SK-N-SH treated with all-trans-retinoic acid at 6 μM for 48 hours (cell line): ENCODE data around the gene SMYD2.

Experiments
- ARNTL ChIP-seq: fragments of 450-650 bp; formaldehyde crosslinking; IDR thresholded peaks from 2 replicates; pipeline ENCODE4 v1.5.0; 2020; ENCODE audit warnings: low read depth, mild to moderate bottlenecking, moderate library complexity, borderline replicate concordance
- BACH2 ChIP-seq: fragments of 250-450 bp; sonication (Bioruptor Pico); IDR thresholded peaks from 2 replicates; pipeline ENCODE4 v1.9.0; 2021; ENCODE audit warnings: mild to moderate bottlenecking, borderline replicate concordance
- GLIS3 ChIP-seq: fragments of 250-450 bp; sonication (Bioruptor Pico); IDR thresholded peaks from 2 replicates; pipeline ENCODE4 v1.5.0; 2020; ENCODE audit warnings: mild to moderate bottlenecking, moderate library complexity
- ISL1 ChIP-seq: fragments of 250-450 bp; sonication (Bioruptor Pico); IDR thresholded peaks from 2 replicates; pipeline ENCODE4 v2.1.2; 2022; ENCODE audit warnings: mild to moderate bottlenecking, moderate library complexity
- OSR1 ChIP-seq: fragments of 250-450 bp; sonication (Bioruptor Pico); IDR thresholded peaks from 2 replicates; pipeline ENCODE4 v1.8.0; 2022; ENCODE audit warnings: moderate library complexity, mild to moderate bottlenecking, inconsistent platforms
- RARB ChIP-seq: fragments of 250-450 bp; sonication (Bioruptor Pico); IDR thresholded peaks from 2 replicates; pipeline ENCODE4 v1.8.0; 2021; ENCODE audit warnings: mild to moderate bottlenecking, moderate library complexity
- ZFP3 ChIP-seq: fragments of 250-450 bp; sonication (Bioruptor Pico); IDR thresholded peaks from 2 replicates; pipeline ENCODE4 v1.5.0; 2020; ENCODE audit warnings: mild to moderate bottlenecking, moderate library complexity
- ZFP30 ChIP-seq: fragments of 450-650 bp; formaldehyde crosslinking; IDR thresholded peaks from 2 replicates; pipeline ENCODE4 v1.5.0; 2022; ENCODE audit warnings: mild to moderate bottlenecking, moderate library complexity
- ZNF565 ChIP-seq: fragments of 450-650 bp; formaldehyde crosslinking; conservative IDR thresholded peaks from 2 replicates; pipeline ENCODE4 v1.5.0; 2020; ENCODE audit warnings: low read depth, mild to moderate bottlenecking, moderate library complexity
- ZNF8 ChIP-seq: fragments of 450-650 bp; formaldehyde crosslinking; IDR thresholded peaks from 2 replicates; pipeline ENCODE4 v1.5.0; 2020; ENCODE audit warnings: mild to moderate bottlenecking, moderate library complexity
- TF ChIP-seq, protein P1 (sequence below): fragments of 250-450 bp; sonication (Bioruptor Pico); IDR thresholded peaks from 2 replicates; pipeline ENCODE4 v1.8.0; 2020; ENCODE audit warnings: mild to moderate bottlenecking, moderate library complexity, borderline replicate concordance
- TF ChIP-seq, protein P2 (sequence below): fragments of 250-450 bp; sonication (Bioruptor Pico); IDR thresholded peaks from 2 replicates; pipeline ENCODE4 v1.5.1; 2020; ENCODE audit warnings: low read depth, mild to moderate bottlenecking, moderate library complexity

DNA sequence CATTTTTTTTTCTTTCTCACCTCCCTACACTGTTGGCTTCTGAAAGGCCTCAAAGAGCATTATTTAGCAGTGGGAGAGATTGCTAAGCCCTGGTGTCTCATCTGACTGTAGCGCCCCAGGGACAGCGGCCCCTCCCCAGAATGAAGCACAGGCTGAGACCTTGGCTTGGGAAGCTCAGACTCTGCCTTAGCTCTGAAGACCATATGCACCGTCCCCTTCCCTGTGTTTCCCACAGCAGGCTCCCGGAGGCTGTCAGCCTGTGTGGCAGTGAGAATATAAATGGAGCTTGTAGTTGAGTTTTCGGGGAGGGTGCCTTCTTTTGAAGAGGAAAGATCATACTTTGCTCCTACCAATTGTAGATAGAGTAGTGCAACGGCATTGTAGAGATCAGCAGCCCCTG, 25.3 kb downstream of the SMYD2 start:
- TF ChIP-seq ZFP3 (CRISPR knock-in tag) (no peak), ZNF8 (CRISPR knock-in tag) (no peak), BACH2 (CRISPR knock-in tag) (no peak), ZNF565 (CRISPR knock-in tag) (no peak), ISL1 (no peak), OSR1 (CRISPR knock-in tag) (no peak), GLIS3 (CRISPR knock-in tag) (no peak), ARNTL (CRISPR knock-in tag) (no peak), ZFP30 (CRISPR knock-in tag) (no peak), RARB (CRISPR knock-in tag) (no peak)
- TF ChIP-seq, protein P1, sequence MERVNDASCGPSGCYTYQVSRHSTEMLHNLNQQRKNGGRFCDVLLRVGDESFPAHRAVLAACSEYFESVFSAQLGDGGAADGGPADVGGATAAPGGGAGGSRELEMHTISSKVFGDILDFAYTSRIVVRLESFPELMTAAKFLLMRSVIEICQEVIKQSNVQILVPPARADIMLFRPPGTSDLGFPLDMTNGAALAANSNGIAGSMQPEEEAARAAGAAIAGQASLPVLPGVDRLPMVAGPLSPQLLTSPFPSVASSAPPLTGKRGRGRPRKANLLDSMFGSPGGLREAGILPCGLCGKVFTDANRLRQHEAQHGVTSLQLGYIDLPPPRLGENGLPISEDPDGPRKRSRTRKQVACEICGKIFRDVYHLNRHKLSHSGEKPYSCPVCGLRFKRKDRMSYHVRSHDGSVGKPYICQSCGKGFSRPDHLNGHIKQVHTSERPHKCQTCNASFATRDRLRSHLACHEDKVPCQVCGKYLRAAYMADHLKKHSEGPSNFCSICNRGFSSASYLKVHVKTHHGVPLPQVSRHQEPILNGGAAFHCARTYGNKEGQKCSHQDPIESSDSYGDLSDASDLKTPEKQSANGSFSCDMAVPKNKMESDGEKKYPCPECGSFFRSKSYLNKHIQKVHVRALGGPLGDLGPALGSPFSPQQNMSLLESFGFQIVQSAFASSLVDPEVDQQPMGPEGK (CRISPR knock-in tag): no peak
- TF ChIP-seq, protein P2, sequence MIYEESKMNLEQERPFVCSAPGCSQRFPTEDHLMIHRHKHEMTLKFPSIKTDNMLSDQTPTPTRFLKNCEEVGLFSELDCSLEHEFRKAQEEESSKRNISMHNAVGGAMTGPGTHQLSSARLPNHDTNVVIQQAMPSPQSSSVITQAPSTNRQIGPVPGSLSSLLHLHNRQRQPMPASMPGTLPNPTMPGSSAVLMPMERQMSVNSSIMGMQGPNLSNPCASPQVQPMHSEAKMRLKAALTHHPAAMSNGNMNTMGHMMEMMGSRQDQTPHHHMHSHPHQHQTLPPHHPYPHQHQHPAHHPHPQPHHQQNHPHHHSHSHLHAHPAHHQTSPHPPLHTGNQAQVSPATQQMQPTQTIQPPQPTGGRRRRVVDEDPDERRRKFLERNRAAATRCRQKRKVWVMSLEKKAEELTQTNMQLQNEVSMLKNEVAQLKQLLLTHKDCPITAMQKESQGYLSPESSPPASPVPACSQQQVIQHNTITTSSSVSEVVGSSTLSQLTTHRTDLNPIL: no peak
